Measurements from ENCODE around the gene NOPCHAP1.

Gene NOPCHAP1

DNA sequence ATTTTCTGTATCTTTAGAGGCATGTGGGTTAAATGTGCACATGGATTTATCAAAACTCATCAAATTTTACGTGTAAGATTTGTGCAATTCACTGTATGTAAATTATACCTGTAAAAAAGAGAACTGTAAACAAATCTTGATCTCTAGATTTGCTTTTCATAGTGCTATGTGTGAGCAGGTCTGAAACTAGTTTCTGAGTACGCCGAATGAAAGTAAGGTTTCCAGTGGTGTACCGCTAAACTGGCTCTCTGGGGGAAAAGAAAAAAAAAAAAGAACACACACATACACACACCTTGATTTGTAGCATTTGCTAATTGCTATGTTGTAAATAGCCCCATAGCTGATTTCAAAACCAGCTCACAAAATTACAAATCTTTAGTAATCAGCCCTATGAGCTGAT is 19.4 kb upstream of the NOPCHAP1 start:
- no peak overlapping the region for H3K27ac ChIP-seq (replicated peaks)
- no peak for DNase-seq (ENCODE audit: low read depth in 1 of 2, low spot score in 1 of 2)
- H3K4me3 ChIP-seq (replicated peaks; ENCODE audit: insufficient read depth, low read length): no peak overlapping the region
- TF ChIP-seq POLR2AphosphoS5 (IDR thresholded peaks at IDR 0.05; ENCODE audit: low read depth): no peak
- no peaks in the 10 kb centered on the region for H3K27me3 ChIP-seq (ENCODE audit: insufficient read depth, poor library complexity, severe bottlenecking)

- Histone ChIP-seq H3K27ac (replicated peaks) (no peak overlapping the region), H3K4me3 (replicated peaks; ENCODE audit: insufficient read depth, low read length) (no peak overlapping the region), H3K27me3 (ENCODE audit: insufficient read depth, poor library complexity, severe bottlenecking) (no peaks in the 10 kb centered on the region)
- no peak for DNase-seq (ENCODE audit: low read depth in 1 of 2, low spot score in 1 of 2)
- TF ChIP-seq REST (IDR thresholded peaks at IDR 0.05; ENCODE audit: insufficient replicate concordance, low read depth): no peak
- TF ChIP-seq, protein P1, sequence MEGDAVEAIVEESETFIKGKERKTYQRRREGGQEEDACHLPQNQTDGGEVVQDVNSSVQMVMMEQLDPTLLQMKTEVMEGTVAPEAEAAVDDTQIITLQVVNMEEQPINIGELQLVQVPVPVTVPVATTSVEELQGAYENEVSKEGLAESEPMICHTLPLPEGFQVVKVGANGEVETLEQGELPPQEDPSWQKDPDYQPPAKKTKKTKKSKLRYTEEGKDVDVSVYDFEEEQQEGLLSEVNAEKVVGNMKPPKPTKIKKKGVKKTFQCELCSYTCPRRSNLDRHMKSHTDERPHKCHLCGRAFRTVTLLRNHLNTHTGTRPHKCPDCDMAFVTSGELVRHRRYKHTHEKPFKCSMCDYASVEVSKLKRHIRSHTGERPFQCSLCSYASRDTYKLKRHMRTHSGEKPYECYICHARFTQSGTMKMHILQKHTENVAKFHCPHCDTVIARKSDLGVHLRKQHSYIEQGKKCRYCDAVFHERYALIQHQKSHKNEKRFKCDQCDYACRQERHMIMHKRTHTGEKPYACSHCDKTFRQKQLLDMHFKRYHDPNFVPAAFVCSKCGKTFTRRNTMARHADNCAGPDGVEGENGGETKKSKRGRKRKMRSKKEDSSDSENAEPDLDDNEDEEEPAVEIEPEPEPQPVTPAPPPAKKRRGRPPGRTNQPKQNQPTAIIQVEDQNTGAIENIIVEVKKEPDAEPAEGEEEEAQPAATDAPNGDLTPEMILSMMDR (IDR thresholded peaks at IDR 0.05; ENCODE audit: insufficient read depth, low read length): no peak
- no peak for TF ChIP-seq GABPA (IDR thresholded peaks at IDR 0.05; ENCODE audit: low read depth)
- no peak for TF ChIP-seq POLR2AphosphoS5 (IDR thresholded peaks at IDR 0.05; ENCODE audit: low read depth)
- no peak for TF ChIP-seq SPI1 (IDR thresholded peaks at IDR 0.05; ENCODE audit: borderline replicate concordance, low read depth)
These were observed 16.8 kb upstream of the NOPCHAP1 start for GRCh38 chr12:104969343-104969742.

DNA sequence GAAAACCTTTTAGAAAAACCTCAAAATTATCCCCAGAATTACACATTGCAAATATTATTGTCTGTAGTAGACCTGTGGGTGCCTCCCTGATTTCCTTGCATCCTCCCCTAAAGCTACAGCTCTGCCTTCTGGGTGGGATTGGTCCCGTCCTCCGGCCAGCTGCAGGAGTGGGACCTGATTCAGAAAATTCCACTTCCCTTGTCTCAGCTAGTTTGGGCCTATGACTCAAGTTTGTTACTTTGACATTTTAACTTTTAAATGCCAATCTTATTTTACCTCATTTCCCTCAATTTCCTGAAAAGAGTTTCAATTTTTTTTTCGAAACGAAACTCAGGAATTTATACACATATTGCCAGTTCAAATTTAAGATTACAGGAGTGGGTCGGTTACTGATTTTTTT is 14.8 kb upstream of the NOPCHAP1 start:
- H3K27ac ChIP-seq (replicated peaks): no peak overlapping the region
- TF ChIP-seq GABPA (IDR thresholded peaks at IDR 0.05; ENCODE audit: low read depth) (no peak), POLR2AphosphoS5 (IDR thresholded peaks at IDR 0.05; ENCODE audit: low read depth) (no peak), SPI1 (IDR thresholded peaks at IDR 0.05; ENCODE audit: borderline replicate concordance, low read depth) (no peak), REST (IDR thresholded peaks at IDR 0.05; ENCODE audit: insufficient replicate concordance, low read depth) (no peak)
- TF ChIP-seq, protein P1 (IDR thresholded peaks at IDR 0.05; ENCODE audit: insufficient read depth, low read length): no peak
- no peaks in the 10 kb centered on the region for H3K27me3 ChIP-seq (ENCODE audit: insufficient read depth, poor library complexity, severe bottlenecking)
- DNase-seq (ENCODE audit: low read depth in 1 of 2, low spot score in 1 of 2): no peak
- H3K4me3 ChIP-seq (replicated peaks; ENCODE audit: insufficient read depth, low read length): no peak overlapping the region

DNA sequence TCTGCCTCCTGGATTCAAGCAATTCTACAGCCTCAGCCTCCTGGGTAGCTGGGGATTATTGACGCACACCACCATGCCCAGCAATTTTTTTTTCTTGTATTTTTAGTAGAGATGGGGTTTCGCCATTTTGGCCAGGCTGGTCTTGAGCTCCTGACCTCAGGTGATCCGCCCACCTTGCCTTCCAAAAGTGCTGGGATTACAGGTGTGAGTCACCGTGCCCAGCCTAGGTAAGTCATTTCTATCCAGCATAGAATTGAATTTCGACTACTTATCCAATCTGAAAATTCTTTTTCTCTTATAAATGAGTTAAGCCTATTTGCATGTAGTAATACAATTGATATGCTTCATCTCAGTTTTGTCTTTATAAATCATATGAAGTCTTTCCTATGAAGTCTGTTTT is 12.9 kb upstream of the NOPCHAP1 start:
- H3K4me3 ChIP-seq (replicated peaks; ENCODE audit: insufficient read depth, low read length): no peak overlapping the region
- no peak overlapping the region for H3K27ac ChIP-seq (replicated peaks)
- TF ChIP-seq POLR2AphosphoS5 (IDR thresholded peaks at IDR 0.05; ENCODE audit: low read depth) (no peak), SPI1 (IDR thresholded peaks at IDR 0.05; ENCODE audit: borderline replicate concordance, low read depth) (no peak), GABPA (IDR thresholded peaks at IDR 0.05; ENCODE audit: low read depth) (no peak), REST (IDR thresholded peaks at IDR 0.05; ENCODE audit: insufficient replicate concordance, low read depth) (no peak)
- TF ChIP-seq, protein P1 (IDR thresholded peaks at IDR 0.05; ENCODE audit: insufficient read depth, low read length): no peak
- no peak for DNase-seq (ENCODE audit: low read depth in 1 of 2, low spot score in 1 of 2)
- H3K27me3 ChIP-seq (ENCODE audit: insufficient read depth, poor library complexity, severe bottlenecking): no peaks in the 10 kb centered on the region
